Fibroblast of the conjunctiva (primary cell): ENCODE measurements around the gene GTPBP6.
"Not testable (repeated sequence)": the region's sequence is repeated elsewhere in the genome, so short reads cannot be mapped to it uniquely, and the experiment has no call there.

Experiments
- DNase-seq: peaks from one replicate; pipeline ENCODE4 v3.0.0-alpha.2; 2010; ENCODE audit warnings: low read depth

Gene GTPBP6

GRCh38 chrX:351324-351641 lies 32.7 kb upstream of the GTPBP6 start:
- not testable (repeated sequence) for DNase-seq

- DNase-seq: no peak
Measured at GRCh38 chrX:350534-351323, 32.1 kb upstream of the GTPBP6 start.

GRCh38 chrX:350148-350533 lies 31.5 kb upstream of the GTPBP6 start:
- DNase-seq: no peak

- no peak for DNase-seq
Measured at GRCh38 chrX:349702-350101, 31.1 kb upstream of the GTPBP6 start.

GRCh38 chrX:349196-349595 lies 30.6 kb upstream of the GTPBP6 start:
- DNase-seq: no peak

- DNase-seq: no peak
Measured at GRCh38 chrX:348461-349117, 30.0 kb upstream of the GTPBP6 start.

GRCh38 chrX:347351-348117 lies 28.9 kb upstream of the GTPBP6 start:
- DNase-seq: no peak

GRCh38 chrX:346034-346813 lies 27.6 kb upstream of the GTPBP6 start:
- no peak for DNase-seq

GRCh38 chrX:345020-345925 lies 26.7 kb upstream of the GTPBP6 start:
- no peak for DNase-seq

GRCh38 chrX:344371-344901 lies 25.8 kb upstream of the GTPBP6 start:
- DNase-seq: no peak

- DNase-seq: no peak
Measured at GRCh38 chrX:341541-342101, 23.0 kb upstream of the GTPBP6 start.

GRCh38 chrX:340641-341423 lies 22.2 kb upstream of the GTPBP6 start:
- DNase-seq: no peak

- DNase-seq: no peak
Measured at GRCh38 chrX:340121-340520, 21.5 kb upstream of the GTPBP6 start.

- DNase-seq: no peak
Measured at GRCh38 chrX:338836-339400, 20.3 kb upstream of the GTPBP6 start.

GRCh38 chrX:338281-338835 lies 19.8 kb upstream of the GTPBP6 start:
- no peak for DNase-seq

- no peak for DNase-seq
Measured at GRCh38 chrX:337331-337831, 18.8 kb upstream of the GTPBP6 start.

- no peak for DNase-seq
Measured at GRCh38 chrX:336227-336626, 17.6 kb upstream of the GTPBP6 start.

GRCh38 chrX:335758-336155 lies 17.2 kb upstream of the GTPBP6 start:
- DNase-seq: no peak
